OCI-M1 (cell line): Measurements from ENCODE around the gene ZRSR2.
"Not testable (repeated sequence)": the region's sequence is repeated elsewhere in the genome, so short reads cannot be mapped to it uniquely, and the experiment has no call there.

ENCODE experiments used
- DNase-seq: peaks from one replicate; lab custom pipeline; 2025; lab: John Stamatoyannopoulos, UW

ZRSR2 gene

GRCh38 chrX:15797707-15798106, 7.4 kb downstream of the ZRSR2 start:
- DNase-seq, result no peak

DNA sequence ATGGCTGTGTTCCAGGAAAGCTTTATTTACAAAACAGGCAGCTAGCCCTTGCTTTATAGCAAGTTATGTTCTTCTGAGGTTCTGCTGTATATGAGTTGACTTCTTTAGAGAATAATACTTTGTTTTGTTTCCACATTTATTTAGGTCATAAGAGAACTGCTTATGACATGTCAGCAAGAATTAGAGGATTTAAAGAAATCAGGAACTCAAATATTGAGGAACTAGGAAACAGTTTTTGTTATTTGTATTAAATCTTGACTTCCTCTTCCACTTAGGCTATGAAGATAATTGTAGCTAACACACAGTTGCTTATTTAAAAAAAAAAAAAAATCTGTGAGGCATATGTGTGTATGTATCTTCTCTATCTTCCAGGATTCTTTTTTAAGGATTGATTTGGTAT, 14.3 kb downstream of the ZRSR2 start:
- no peak for DNase-seq

DNA sequence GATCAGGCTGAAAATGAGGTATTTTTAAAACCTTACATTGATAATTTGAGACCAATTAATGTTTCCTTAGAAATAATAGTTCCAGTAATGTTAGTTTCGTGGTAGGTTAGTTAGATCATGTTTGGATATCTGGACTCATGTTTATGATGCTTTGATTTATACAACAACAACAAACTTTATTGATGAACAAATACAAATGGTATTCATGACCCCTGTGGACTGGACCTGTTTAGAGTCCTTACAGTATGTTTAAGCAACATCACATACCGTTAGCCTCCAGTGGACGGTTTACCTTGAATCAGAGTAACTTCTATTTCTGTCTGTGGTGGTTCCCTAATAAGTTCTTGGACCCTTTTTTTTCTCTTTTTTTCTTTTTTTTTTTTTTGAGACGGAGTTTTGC, 18.0 kb downstream of the ZRSR2 start:
- DNase-seq, result no peak

DNA sequence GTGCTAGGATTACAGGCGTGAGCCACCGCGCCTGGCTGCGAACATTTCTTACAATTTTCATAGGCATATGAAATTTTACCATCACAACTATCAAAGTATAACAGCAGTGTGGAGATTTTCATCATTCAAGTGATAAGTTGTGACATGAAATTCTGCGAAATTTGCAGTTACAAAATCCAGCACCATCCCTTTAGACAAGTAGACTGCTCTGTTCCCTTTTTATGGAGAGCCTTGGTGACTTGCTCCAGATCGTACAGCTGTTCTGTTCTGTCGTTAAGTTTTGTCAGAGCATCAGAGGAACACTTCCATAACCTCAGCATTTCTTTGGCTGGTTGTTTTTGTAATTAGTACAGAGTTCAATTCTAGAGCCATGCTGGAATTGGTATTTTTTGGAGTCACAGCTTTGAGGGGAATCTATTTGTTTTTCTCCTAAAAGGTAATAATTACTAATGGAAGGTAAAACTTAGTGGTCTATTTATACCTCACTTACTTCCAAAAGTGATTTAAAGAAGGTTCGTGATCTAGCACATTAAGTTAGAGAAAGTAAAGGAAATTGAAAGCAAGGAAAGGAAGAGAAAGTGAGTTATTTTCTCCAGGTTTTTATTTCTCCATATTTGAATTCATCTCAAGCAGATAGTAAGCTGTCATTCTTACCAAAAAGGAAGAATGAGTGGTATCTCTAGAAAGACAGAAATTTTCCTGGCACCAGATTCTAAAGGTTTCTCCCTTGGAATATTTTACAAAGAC, 22.1 kb downstream of the ZRSR2 start:
- DNase-seq, result no peak

- DNase-seq, result no peak
Observed at GRCh38 chrX:15813416-15813815, 23.1 kb downstream of the ZRSR2 start.

- no peak for DNase-seq
Observed at GRCh38 chrX:15814771-15815365, 24.6 kb downstream of the ZRSR2 start.

DNA sequence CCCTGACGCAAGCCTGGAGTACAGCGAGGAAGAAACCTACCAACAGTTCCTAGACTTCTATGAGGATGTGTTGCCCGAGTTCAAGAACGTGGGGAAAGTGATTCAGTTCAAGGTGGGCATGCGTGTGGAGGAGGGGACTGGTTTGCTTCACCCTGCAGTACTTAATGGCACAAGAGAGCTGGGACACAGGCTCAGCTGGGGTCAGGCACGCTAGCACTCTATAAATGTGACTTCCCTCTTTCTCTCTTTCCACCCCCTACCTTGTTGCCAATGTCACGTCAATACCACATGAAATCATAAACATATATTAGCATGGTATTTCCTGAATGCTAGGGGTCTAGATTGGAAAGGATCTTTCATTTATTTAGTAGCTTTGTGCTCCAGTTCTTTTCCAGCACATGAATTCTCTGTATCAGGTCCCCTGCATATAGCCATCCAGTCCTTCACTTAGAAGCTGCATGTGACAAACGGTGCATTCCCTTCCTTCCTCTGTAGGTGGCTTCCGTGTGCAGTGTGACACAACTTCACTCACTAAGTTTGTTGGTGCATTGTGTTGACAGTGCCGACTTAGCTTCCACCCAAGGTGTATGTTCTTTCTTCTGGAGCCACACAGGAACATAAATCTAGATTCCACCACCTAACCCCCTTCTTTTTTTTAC, 25.6 kb downstream of the ZRSR2 start:
- peak; percentile 67 for DNase-seq

DNA sequence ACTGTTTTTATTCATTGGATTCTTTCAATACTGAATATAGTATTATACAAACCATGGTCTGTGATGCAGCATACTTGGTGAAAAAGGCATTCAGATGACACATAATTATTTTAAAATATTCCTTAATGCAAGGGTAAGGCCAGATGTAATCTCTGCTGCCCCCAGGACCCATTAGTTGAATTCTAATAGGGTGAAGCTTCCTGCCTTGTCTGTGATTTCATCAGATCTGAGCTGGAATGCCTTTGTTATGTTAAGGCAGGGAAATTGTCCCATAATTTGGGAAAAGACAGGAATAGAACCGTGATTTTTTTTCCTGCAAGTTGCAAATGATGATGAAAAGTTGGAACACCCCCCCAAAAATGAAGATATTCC, 26.1 kb downstream of the ZRSR2 start:
- DNase-seq, result no peak

- DNase-seq, result peak; percentile 53
Observed at GRCh38 chrX:15816886-15817285, 26.6 kb downstream of the ZRSR2 start.

DNA sequence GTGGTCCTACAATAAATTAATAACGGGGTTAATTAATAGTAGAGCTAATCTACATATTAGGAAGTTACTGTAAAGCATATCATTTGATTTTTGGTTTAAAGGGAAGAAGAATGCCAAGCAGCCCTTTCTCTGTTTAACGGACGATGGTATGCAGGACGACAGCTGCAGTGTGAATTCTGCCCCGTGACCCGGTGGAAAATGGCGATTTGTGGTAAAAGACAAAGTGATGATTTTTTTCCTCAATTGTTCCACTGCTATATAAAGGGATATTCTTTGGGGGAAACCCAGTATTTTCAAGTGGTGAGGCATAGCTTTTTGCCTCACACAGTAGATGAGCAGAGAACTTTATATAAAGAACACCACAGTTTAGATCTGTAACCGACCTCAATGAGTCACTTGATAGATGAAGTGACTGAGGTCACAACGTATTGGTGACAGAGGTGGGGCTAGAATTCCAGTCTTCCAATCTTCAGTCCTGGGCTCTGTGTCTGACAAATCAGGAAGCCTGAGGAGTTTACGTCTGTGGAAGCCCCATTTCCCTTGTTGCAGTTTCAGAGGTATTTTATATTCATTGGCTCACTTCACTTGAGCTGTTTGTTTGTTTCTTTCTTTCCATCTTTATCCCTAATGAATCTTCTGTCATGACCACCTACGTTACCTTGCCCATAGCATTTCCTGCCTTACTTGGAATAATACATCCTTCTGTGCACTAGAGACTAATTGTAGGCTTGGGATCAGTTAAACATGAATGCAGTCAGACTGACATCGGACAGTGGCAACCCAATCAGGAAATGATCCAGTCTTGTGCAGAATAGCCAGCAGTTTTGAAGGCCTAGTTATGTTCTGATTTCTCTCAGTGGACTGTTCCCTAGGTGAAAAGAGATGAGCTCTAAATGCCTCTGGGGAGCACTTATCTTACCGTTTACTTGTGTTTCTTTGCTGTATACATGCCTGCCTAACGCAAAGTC, 30.1 kb downstream of the ZRSR2 start:
- DNase-seq, result no peak

DNA sequence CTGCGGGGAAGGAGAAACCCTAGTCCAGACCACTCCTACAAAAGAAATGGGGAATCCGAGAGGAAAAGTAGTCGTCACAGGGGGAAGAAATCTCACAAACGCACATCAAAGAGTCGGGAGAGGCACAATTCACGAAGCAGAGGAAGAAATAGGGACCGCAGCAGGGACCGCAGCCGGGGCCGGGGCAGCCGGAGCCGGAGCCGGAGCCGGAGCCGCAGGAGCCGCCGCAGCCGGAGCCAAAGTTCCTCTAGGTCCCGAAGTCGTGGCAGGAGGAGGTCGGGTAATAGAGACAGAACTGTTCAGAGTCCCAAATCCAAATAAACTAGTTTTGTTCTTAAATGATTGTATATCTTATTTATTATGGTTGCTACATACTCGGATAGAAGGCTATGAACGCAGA, 32.6 kb downstream of the ZRSR2 start:
- no peak for DNase-seq

GRCh38 chrX:15825936-15826335, 35.7 kb downstream of the ZRSR2 start:
- no peak for DNase-seq

DNA sequence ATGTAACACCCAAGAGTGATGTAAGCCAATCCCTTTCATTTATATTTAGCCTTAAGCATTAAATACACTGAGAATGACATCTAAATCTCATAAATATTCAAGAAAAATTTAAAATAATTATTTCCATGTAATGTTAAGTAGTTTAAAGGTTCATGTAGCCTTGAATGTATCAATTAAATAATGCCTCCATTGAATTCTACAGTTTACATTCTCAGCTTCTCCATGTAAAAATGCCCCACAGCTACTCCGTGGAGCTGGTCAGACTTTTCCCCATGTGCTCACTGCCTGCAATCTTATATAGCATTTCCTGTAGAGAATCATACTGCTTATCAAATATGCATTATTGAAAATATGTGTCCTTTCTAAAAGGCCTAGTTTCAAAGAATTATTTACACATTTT, 38.9 kb downstream of the ZRSR2 start:
- no peak for DNase-seq

- DNase-seq, result not testable (repeated sequence)
Observed at GRCh38 chrX:15831347-15831746, 41.1 kb downstream of the ZRSR2 start.

DNA sequence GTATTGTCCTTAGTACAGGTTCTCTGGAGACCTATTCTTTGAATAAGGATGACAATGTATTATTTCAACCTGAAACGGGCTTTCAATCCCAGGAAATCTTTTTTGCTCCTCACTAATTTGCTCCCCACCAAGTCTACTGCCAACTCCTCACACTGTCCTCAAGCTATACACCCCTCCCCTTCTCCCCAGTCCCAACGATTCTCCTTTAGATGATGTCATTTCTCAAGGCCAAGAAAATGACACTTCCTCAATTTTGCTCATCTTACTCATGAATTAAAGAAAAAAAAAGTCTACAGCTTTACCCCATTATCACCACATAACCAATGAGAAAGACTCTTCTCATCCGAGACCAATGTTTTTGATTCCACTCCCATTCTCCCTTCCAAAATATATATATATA, 43.8 kb downstream of the ZRSR2 start:
- DNase-seq, result peak; percentile 71

- DNase-seq, result peak; percentile 40
Observed at GRCh38 chrX:15834827-15835595, 44.7 kb downstream of the ZRSR2 start.

- peak; percentile 15 for DNase-seq
Observed at GRCh38 chrX:15838017-15838416, 47.7 kb downstream of the ZRSR2 start.

- DNase-seq, result no peak
Observed at GRCh38 chrX:15841853-15842516, 51.7 kb downstream of the ZRSR2 start.

- DNase-seq, result no peak
Observed at GRCh38 chrX:15843960-15844359, 53.7 kb downstream of the ZRSR2 start.

DNA sequence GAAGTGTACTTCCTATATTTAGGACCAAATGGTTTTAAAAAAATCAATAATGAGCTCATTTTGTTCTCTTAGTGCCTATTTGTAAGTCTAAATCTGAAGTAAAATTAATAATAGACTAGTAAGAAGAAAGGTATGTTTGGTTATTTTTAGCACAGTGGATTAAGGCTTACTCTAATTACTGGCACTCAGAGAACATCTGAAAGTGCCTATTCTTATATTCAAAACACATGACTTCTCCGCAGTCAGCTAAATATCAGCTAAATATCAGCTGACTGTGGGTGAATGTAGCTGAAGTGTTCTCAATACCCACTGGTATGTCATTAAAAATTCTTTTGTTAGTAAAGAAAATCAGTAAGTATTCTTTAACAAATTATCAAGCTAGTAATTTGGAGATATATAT, 58.3 kb downstream of the ZRSR2 start:
- no peak for DNase-seq

DNA sequence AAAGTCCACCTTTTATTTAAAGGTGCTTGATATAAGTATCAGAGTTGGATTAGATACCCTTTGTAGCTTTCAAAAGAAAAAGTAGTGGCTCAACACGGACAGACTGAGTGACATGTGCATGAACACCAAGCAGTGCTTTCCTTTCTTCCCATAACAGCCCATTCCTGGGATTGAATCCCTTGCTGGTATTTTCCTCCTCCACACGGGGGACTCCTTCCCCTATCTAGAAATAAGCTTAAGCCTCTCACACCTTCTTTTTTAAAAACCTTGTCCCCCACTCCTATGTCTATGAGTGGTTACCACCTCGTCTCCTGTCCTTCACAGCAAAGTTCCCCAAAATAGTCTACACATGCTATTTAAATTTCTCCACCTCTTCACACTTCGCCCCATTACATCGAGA, 59.3 kb downstream of the ZRSR2 start:
- DNase-seq, result peak; percentile 7
